ENCODE measurements around the gene NKAIN2.

NKAIN2 gene

GRCh38 chr6:124022641-124023040 is 219.0 kb downstream of the NKAIN2 start:
- no peak for DNase-seq (ENCODE audit: low read depth in 2 of 3, low spot score in 2 of 3)

- DNase-seq (ENCODE audit: low read depth in 2 of 3, low spot score in 2 of 3) = no peak
Observed at GRCh38 chr6:124026694-124027093, 223.0 kb downstream of the NKAIN2 start.

- DNase-seq (ENCODE audit: low read depth in 2 of 3, low spot score in 2 of 3) = no peak
Observed at GRCh38 chr6:124027392-124027791, 223.7 kb downstream of the NKAIN2 start.

- DNase-seq (ENCODE audit: low read depth in 2 of 3, low spot score in 2 of 3) = no peak
Observed at GRCh38 chr6:124028117-124028516, 224.5 kb downstream of the NKAIN2 start.

GRCh38 chr6:124029567-124029966 is 225.9 kb downstream of the NKAIN2 start:
- DNase-seq (ENCODE audit: low read depth in 2 of 3, low spot score in 2 of 3) = no peak

- DNase-seq (ENCODE audit: low read depth in 2 of 3, low spot score in 2 of 3) = no peak
Observed at GRCh38 chr6:124033501-124033900, 229.8 kb downstream of the NKAIN2 start.

- no peak for DNase-seq (ENCODE audit: low read depth in 2 of 3, low spot score in 2 of 3)
Observed at GRCh38 chr6:124036384-124036783, 232.7 kb downstream of the NKAIN2 start.

- no peak for DNase-seq (ENCODE audit: low read depth in 2 of 3, low spot score in 2 of 3)
Observed at GRCh38 chr6:124040655-124041054, 237.0 kb downstream of the NKAIN2 start.

GRCh38 chr6:124052120-124052519 is 248.5 kb downstream of the NKAIN2 start:
- no peak for DNase-seq (ENCODE audit: low read depth in 2 of 3, low spot score in 2 of 3)

- DNase-seq (ENCODE audit: low read depth in 2 of 3, low spot score in 2 of 3) = no peak
Observed at GRCh38 chr6:124053315-124053714, 249.7 kb downstream of the NKAIN2 start.

- no peak for DNase-seq (ENCODE audit: low read depth in 2 of 3, low spot score in 2 of 3)
Observed at GRCh38 chr6:124054034-124054433, 250.4 kb downstream of the NKAIN2 start.

GRCh38 chr6:124055395-124055794 is 251.7 kb downstream of the NKAIN2 start:
- no peak for DNase-seq (ENCODE audit: low read depth in 2 of 3, low spot score in 2 of 3)

GRCh38 chr6:124055963-124056362 is 252.3 kb downstream of the NKAIN2 start:
- no peak for DNase-seq (ENCODE audit: low read depth in 2 of 3, low spot score in 2 of 3)

GRCh38 chr6:124056407-124057334 is 253.0 kb downstream of the NKAIN2 start:
- DNase-seq (ENCODE audit: low read depth in 2 of 3, low spot score in 2 of 3) = no peak

GRCh38 chr6:124057461-124057860 is 253.8 kb downstream of the NKAIN2 start:
- no peak for DNase-seq (ENCODE audit: low read depth in 2 of 3, low spot score in 2 of 3)

- no peak for DNase-seq (ENCODE audit: low read depth in 2 of 3, low spot score in 2 of 3)
Observed at GRCh38 chr6:124064317-124065113, 260.9 kb downstream of the NKAIN2 start.

- DNase-seq (ENCODE audit: low read depth in 2 of 3, low spot score in 2 of 3) = no peak
Observed at GRCh38 chr6:124066269-124066668, 262.6 kb downstream of the NKAIN2 start.

- no peak for DNase-seq (ENCODE audit: low read depth in 2 of 3, low spot score in 2 of 3)
Observed at GRCh38 chr6:124066946-124067552, 263.4 kb downstream of the NKAIN2 start.

- DNase-seq (ENCODE audit: low read depth in 2 of 3, low spot score in 2 of 3) = no peak
Observed at GRCh38 chr6:124069230-124069950, 265.7 kb downstream of the NKAIN2 start.

GRCh38 chr6:124073021-124073420 is 269.4 kb downstream of the NKAIN2 start:
- DNase-seq (ENCODE audit: low read depth in 2 of 3, low spot score in 2 of 3) = no peak
